ENCODE results near the gene SIMC1. TPM values are rescaled to one million over a fixed set of nuclear protein-coding genes. Genes with fewer than 3 reads are reported as not detected.
A peak's percentile ranks its signal among the peaks of the same experiment; 100 is the strongest.

Gene SIMC1
- total RNA-seq, 1 experiment from 2014 or later, result 17.9 TPM

DNA sequence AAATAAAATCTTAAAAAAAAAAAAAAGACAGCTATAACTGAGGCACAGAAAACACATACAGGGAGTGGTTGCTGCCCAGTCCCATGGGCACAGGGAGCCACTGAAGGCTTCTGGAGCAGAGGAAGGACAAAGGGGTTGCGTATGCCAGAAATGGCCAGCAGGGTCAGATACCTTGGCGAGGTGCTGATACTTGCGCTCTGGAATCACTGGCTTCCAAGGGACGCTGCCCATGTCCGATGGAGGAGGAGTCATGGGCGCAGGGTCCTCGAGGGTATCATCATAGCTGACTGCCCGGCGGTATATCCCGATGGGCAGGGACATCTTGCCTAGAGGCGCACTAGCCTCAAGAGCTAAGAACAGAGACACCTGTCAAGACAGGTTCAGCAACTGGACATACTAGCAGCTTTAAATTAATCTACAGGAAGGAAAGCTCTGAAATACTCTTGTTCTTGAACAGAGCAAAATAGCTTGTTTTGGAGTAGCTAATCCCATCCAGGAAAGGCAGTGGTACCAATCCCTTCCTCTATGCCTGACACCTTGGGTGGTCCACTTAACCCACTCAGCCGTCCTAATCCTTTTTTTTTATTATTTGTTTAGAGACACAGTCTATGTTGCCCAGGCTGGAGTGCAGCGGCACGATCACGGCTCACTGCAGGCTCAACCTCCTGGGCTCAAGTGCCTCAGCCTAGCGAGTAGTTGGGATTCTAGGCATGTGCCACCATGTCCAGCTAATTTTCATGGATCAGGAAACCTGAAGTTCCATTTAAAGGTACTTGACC lies 117.4 kb downstream of the SIMC1 start:
- TF ChIP-seq RORB (CRISPR knock-in tag; IDR thresholded peaks at IDR 0.05) (no peak), CREM (CRISPR knock-in tag; IDR thresholded peaks at IDR 0.05) (no peak), TEAD4 (CRISPR knock-in tag; IDR thresholded peaks at IDR 0.05) (no peak), NFATC4 (CRISPR knock-in tag; IDR thresholded peaks at IDR 0.05) (no peak)
- TF ChIP-seq, protein P1, sequence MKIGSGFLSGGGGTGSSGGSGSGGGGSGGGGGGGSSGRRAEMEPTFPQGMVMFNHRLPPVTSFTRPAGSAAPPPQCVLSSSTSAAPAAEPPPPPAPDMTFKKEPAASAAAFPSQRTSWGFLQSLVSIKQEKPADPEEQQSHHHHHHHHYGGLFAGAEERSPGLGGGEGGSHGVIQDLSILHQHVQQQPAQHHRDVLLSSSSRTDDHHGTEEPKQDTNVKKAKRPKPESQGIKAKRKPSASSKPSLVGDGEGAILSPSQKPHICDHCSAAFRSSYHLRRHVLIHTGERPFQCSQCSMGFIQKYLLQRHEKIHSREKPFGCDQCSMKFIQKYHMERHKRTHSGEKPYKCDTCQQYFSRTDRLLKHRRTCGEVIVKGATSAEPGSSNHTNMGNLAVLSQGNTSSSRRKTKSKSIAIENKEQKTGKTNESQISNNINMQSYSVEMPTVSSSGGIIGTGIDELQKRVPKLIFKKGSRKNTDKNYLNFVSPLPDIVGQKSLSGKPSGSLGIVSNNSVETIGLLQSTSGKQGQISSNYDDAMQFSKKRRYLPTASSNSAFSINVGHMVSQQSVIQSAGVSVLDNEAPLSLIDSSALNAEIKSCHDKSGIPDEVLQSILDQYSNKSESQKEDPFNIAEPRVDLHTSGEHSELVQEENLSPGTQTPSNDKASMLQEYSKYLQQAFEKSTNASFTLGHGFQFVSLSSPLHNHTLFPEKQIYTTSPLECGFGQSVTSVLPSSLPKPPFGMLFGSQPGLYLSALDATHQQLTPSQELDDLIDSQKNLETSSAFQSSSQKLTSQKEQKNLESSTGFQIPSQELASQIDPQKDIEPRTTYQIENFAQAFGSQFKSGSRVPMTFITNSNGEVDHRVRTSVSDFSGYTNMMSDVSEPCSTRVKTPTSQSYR (CRISPR knock-in tag; IDR thresholded peaks at IDR 0.05), result no peak
- TF ChIP-seq, protein P2, sequence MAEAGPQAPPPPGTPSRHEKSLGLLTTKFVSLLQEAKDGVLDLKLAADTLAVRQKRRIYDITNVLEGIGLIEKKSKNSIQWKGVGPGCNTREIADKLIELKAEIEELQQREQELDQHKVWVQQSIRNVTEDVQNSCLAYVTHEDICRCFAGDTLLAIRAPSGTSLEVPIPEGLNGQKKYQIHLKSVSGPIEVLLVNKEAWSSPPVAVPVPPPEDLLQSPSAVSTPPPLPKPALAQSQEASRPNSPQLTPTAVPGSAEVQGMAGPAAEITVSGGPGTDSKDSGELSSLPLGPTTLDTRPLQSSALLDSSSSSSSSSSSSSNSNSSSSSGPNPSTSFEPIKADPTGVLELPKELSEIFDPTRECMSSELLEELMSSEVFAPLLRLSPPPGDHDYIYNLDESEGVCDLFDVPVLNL (CRISPR knock-in tag; IDR thresholded peaks at IDR 0.05; ENCODE audit: borderline replicate concordance, low read depth), result no peak
- TF ChIP-seq, protein P3, sequence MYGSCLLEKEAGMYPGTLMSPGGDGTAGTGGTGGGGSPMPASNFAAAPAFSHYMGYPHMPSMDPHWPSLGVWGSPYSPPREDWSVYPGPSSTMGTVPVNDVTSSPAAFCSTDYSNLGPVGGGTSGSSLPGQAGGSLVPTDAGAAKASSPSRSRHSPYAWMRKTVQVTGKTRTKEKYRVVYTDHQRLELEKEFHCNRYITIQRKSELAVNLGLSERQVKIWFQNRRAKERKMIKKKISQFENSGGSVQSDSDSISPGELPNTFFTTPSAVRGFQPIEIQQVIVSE (CRISPR knock-in tag; IDR thresholded peaks at IDR 0.05; ENCODE audit: borderline replicate concordance), result no peak
- TF ChIP-seq, protein P4, sequence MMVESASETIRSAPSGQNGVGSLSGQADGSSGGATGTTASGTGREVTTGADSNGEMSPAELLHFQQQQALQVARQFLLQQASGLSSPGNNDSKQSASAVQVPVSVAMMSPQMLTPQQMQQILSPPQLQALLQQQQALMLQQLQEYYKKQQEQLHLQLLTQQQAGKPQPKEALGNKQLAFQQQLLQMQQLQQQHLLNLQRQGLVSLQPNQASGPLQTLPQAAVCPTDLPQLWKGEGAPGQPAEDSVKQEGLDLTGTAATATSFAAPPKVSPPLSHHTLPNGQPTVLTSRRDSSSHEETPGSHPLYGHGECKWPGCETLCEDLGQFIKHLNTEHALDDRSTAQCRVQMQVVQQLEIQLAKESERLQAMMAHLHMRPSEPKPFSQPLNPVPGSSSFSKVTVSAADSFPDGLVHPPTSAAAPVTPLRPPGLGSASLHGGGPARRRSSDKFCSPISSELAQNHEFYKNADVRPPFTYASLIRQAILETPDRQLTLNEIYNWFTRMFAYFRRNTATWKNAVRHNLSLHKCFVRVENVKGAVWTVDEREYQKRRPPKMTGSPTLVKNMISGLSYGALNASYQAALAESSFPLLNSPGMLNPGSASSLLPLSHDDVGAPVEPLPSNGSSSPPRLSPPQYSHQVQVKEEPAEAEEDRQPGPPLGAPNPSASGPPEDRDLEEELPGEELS (CRISPR knock-in tag; IDR thresholded peaks at IDR 0.05), result no peak
- TF ChIP-seq, protein P5, sequence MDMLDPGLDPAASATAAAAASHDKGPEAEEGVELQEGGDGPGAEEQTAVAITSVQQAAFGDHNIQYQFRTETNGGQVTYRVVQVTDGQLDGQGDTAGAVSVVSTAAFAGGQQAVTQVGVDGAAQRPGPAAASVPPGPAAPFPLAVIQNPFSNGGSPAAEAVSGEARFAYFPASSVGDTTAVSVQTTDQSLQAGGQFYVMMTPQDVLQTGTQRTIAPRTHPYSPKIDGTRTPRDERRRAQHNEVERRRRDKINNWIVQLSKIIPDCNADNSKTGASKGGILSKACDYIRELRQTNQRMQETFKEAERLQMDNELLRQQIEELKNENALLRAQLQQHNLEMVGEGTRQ (CRISPR knock-in tag; IDR thresholded peaks at IDR 0.05), result no peak
- Mint-ChIP-seq H3K27ac (no peak overlapping the region), H3K9me3 (no peaks in the 10 kb centered on the region), H3K4me1 (peaks cover 5% of the 10 kb centered on the region), H3K4me3 (no peak overlapping the region), H3K36me3 (peaks cover 65% of the 10 kb centered on the region), H3K27me3 (ENCODE audit: low read depth) (no peaks in the 10 kb centered on the region)
- CTCF ChIA-PET, result interaction anchor here (0.7 to 1.1 kb wide), 2 partner anchors 9 to 92 kb away, joined by 3 read pairs; partner anchors contain the start of gene FAF2
- peak; percentile 80 for ATAC-seq
- POLR2A ChIA-PET, result no interaction called here
- peak; percentile 37 for DNase-seq (ENCODE audit: low spot score)

DNA sequence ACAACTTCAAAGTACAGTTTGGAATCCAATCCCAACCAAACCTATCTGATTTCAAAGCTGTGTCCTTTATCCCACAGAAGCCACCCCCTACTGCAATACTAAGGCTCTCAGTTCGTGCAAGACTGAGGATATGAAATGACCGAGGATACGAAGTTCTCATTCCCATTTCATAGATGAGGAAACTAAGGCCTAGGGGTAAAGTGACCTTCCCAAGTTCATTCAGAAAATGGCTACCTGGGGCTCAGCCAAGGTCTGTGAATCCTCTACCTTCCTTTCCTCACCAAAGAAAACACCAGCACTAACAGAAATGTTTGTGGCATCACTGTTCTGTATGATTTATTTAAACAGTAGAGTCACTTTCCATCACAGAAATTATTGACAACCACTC lies 117.9 kb downstream of the SIMC1 start:
- Mint-ChIP-seq H3K36me3 (peaks cover 60% of the 10 kb centered on the region), H3K27me3 (ENCODE audit: low read depth) (no peaks in the 10 kb centered on the region), H3K4me1 (peaks cover 5% of the 10 kb centered on the region), H3K9me3 (no peaks in the 10 kb centered on the region), H3K4me3 (no peak overlapping the region), H3K27ac (no peak overlapping the region)
- TF ChIP-seq, protein P6, sequence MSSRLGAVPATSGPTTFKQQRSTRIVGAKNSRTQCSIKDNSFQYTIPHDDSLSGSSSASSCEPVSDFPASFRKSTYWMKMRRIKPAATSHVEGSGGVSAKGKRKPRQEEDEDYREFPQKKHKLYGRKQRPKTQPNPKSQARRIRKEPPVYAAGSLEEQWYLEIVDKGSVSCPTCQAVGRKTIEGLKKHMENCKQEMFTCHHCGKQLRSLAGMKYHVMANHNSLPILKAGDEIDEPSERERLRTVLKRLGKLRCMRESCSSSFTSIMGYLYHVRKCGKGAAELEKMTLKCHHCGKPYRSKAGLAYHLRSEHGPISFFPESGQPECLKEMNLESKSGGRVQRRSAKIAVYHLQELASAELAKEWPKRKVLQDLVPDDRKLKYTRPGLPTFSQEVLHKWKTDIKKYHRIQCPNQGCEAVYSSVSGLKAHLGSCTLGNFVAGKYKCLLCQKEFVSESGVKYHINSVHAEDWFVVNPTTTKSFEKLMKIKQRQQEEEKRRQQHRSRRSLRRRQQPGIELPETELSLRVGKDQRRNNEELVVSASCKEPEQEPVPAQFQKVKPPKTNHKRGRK (CRISPR knock-in tag; IDR thresholded peaks at IDR 0.05; ENCODE audit: borderline replicate concordance), result no peak
- TF ChIP-seq GRHL2 (CRISPR knock-in tag; IDR thresholded peaks at IDR 0.05; ENCODE audit: insufficient replicate concordance, severe bottlenecking) (no peak), ZNF317 (CRISPR knock-in tag; IDR thresholded peaks at IDR 0.05; ENCODE audit: borderline replicate concordance, low read depth) (no peak), SOX15 (CRISPR knock-in tag; IDR thresholded peaks at IDR 0.05) (no peak)
- ATAC-seq, result no peak
- no peak for DNase-seq (ENCODE audit: low spot score)
- ChIA-PET POLR2A (no interaction called here), CTCF (interaction anchor here (1.1 kb wide), 1 partner anchor 9 kb away, joined by 3 read pairs; no protein-coding TSS in a partner anchor)
